A549 (cell line): ENCODE results near the gene DCK. TPM values are rescaled to one million over a fixed set of nuclear protein-coding genes. Genes with fewer than 3 reads are reported as not detected.
"Not testable (repeated sequence)": the region's sequence is repeated elsewhere in the genome, so short reads cannot be mapped to it uniquely, and the experiment has no call there.

Source experiments
- ATAC-seq, 2 experiments: fragments of 200-7000 bp in 1 of 2; fragments of >200 bp in 1 of 2; cut with Nextera tagmentation in 1 of 2; cut with Tn5 transposase in 1 of 2; 3 replicates each; pipeline versions ENCODE4 v1.8.0 to v1.9.1; 2018 to 2020; ENCODE audit warnings: mild to moderate bottlenecking in 1 of 2, moderate library complexity in 1 of 2
- CTCF ChIA-PET: fragments of 300-600 bp; sonication (Branson Sonifier 250); formaldehyde crosslinking; extraction: SDS; loops from one replicate; lab custom pipeline; 2021; ENCODE audit warnings: antibody characterized with exemption, inconsistent platforms; lab: Yijun Ruan, JAX
- POLR2A ChIA-PET: fragments of 350-600 bp; formaldehyde crosslinking; extraction: SDS; loops from one replicate; lab custom pipeline; 2021; ENCODE audit warnings: antibody characterized with exemption, inconsistent platforms; lab: Yijun Ruan, JAX
- DNase-seq, 2 experiments: peaks; one replicate each; pipeline versions ENCODE4 v3.0.0 to v3.0.0-alpha.2; 2011 to 2016; ENCODE audit warnings: low read depth in 1 of 2, low spot score in 1 of 2
- FAIRE-seq: peaks from 2 replicates; lab custom pipeline; 2011; peaks lifted over from hg19 to GRCh38; lab: Jason Lieb, UNC
- H3K27ac ChIP-seq, 2 experiments: fragments of >200 bp; sonication (Bioruptor Twin); formaldehyde crosslinking; 3 replicates each; pipeline ENCODE4 v1.5.1; 2016 to 2017
- H3K4me1 ChIP-seq: fragments of >200 bp; sonication (Bioruptor Twin); formaldehyde crosslinking; 3 replicates; pipeline ENCODE4 v1.6.1; 2016
- H3K4me2 ChIP-seq: fragments of >200 bp; sonication (Bioruptor Twin); formaldehyde crosslinking; 3 replicates; pipeline ENCODE4 v1.6.1; 2016
- H3K4me3 ChIP-seq: fragments of >200 bp; sonication (Bioruptor Twin); formaldehyde crosslinking; 3 replicates; pipeline ENCODE4 v1.5.1; 2016
- H3K9me3 ChIP-seq: fragments of >200 bp; sonication (Bioruptor Twin); formaldehyde crosslinking; 3 replicates; pipeline ENCODE4 v1.6.1; 2016
- EHMT2 ChIP-seq: fragments of 200-600 bp; sonication (generic); IDR thresholded peaks from 2 replicates; pipeline ENCODE4 v1.6.1; 2016; ENCODE audit warnings: antibody characterized with exemption, low read depth, mild to moderate bottlenecking, moderate library complexity
- FOSL2 ChIP-seq, 2 experiments: fragments of 450-650 bp in 1 of 2; fragments of >200 bp in 1 of 2; sonication (Bioruptor Twin) in 1 of 2; formaldehyde crosslinking; IDR thresholded peaks; 2 replicates each; pipeline versions ENCODE4 v1.5.0 to v1.6.1; 2016 to 2020; ENCODE audit warnings: mild to moderate bottlenecking in 1 of 2, moderate library complexity in 1 of 2
- GATA3 ChIP-seq: IDR thresholded peaks from 2 replicates; pipeline ENCODE4 v1.6.1; 2012; ENCODE audit warnings: borderline replicate concordance
- HEYL ChIP-seq: fragments of 250-450 bp; sonication (Bioruptor Pico); IDR thresholded peaks from 2 replicates; pipeline ENCODE4 v1.8.0; 2021; ENCODE audit warnings: mild to moderate bottlenecking, moderate library complexity
- JUNB ChIP-seq: fragments of >200 bp; sonication (Bioruptor Twin); formaldehyde crosslinking; IDR thresholded peaks from 2 replicates; pipeline ENCODE4 v1.6.1; 2016
- MAFK ChIP-seq: fragments of 450-650 bp; IDR thresholded peaks from 2 replicates; pipeline ENCODE4 v1.6.1; 2014; ENCODE audit not compliant: partially characterized antibody
- MAZ ChIP-seq: fragments of 150-350 bp; IDR thresholded peaks from 2 replicates; pipeline ENCODE4 v1.6.1; 2014; ENCODE audit warnings: antibody characterized with exemption, low read depth, low read length, borderline replicate concordance
- MYC ChIP-seq: IDR thresholded peaks from 2 replicates; pipeline ENCODE4 v1.6.1; 2012; ENCODE audit warnings: mild to moderate bottlenecking, inconsistent platforms, low read length, improper control_type of control experiment, borderline replicate concordance
- POLR2AphosphoS2 ChIP-seq: conservative IDR thresholded peaks from 2 replicates; pipeline ENCODE4 v1.6.1; 2012; ENCODE audit warnings: low read length, improper control_type of control experiment, inconsistent platforms
- RARB ChIP-seq: fragments of 250-450 bp; sonication (Bioruptor Pico); IDR thresholded peaks from 2 replicates; pipeline ENCODE4 v1.8.0; 2021; ENCODE audit warnings: mild to moderate bottlenecking, moderate library complexity
- RCOR1 ChIP-seq: fragments of 150-350 bp; IDR thresholded peaks from 2 replicates; pipeline ENCODE4 v1.6.1; 2014; ENCODE audit warnings: antibody characterized with exemption, low read length, low read depth
- SMC3 ChIP-seq: fragments of >200 bp; sonication (Bioruptor Twin); formaldehyde crosslinking; IDR thresholded peaks from 3 replicates; pipeline ENCODE4 v1.6.1; 2018; ENCODE audit warnings: inconsistent platforms
- TFCP2L1 ChIP-seq: fragments of 250-450 bp; sonication (Bioruptor Pico); IDR thresholded peaks from 2 replicates; pipeline ENCODE4 v1.5.0; 2021; ENCODE audit warnings: mild to moderate bottlenecking
- ZC3H11A ChIP-seq: fragments of 450-650 bp; IDR thresholded peaks from 2 replicates; pipeline ENCODE4 v1.6.1; 2014; ENCODE audit warnings: antibody characterized with exemption, mild to moderate bottlenecking
- ZSCAN20 ChIP-seq: fragments of 250-450 bp; sonication (Bioruptor Pico); IDR thresholded peaks from 2 replicates; pipeline ENCODE4 v1.8.0; 2022; ENCODE audit warnings: mild to moderate bottlenecking, moderate library complexity
- WGBS: methylation state at CpG from one replicate; pipeline ENCODE4 v1.1.6; 2017; ENCODE audit errors: missing lambda C conversion rate; 5-methylcytosine and 5-hydroxymethylcytosine counted together
- polyA plus RNA-seq, 4 experiments: library from polyadenylated mRNA; depleted of rRNA in 3 of 4; stranded (reverse); fragments of >200 nt; fragmentation: RNase III in 1 of 4; extraction: RNeasy Plus Mini Kit Qiagen cat#74134 plus additional on column Dnase treatment in 1 of 4; gene quantifications; 2 replicates in 3 of 4; 3 replicates in 1 of 4; pipeline ENCODE4 v1.2.3, GENCODE V29; 2011 to 2017
- TF ChIP-seq, protein P1 (sequence below): fragments of 200-600 bp; sonication (generic); IDR thresholded peaks from 2 replicates; pipeline ENCODE4 v1.6.1; 2016; ENCODE audit warnings: antibody characterized with exemption, mild to moderate bottlenecking, moderate library complexity

The DCK gene
- polyA plus RNA-seq, 2 of the 4 experiments (the other 2 are of a cell fraction) = 20.0 to 20.6 TPM

DNA sequence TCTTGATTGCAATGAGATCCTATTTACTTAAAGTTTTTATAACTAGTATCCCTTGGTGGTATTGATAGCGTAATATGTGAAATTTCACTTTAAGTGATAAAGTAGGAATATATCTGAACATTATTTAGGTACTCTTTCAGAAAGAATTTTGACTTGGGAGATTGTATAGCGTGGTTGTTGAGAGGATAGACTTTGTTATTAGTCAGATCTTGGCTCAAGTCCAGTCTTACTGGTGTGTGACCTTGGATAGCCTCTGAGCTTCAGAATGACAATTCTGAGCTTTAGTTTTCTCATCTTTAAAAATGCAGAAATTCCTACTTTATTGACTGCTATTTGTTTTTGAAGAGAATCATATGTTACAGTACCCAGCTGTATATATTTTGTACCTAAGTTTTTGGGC, 32.6 kb downstream of the DCK start:
- Histone ChIP-seq H3K4me1 (peaks cover 32% of the 10 kb centered on the region), H3K4me2 (peak overlapping the region; percentile 65), H3K4me3 (no peak overlapping the region), H3K9me3 (no peaks in the 10 kb centered on the region), H3K27ac (0 out of 6 replicates have a peak overlapping the region, but pooled peaks have one; percentile 16 to 30)
- WGBS = 24% methylated on average over 2 of the region's 2 CpGs
- TF ChIP-seq FOSL2 (IDR thresholded peaks at IDR 0.05) (no peak), FOSL2 (CRISPR knock-in tag; IDR thresholded peaks at IDR 0.05) (0 out of 2 replicates have a peak, but pooled peaks have one; percentile 14), HEYL (no peak)
- ATAC-seq (peak; percentile 77 to 82; a peak in 4 of 6 replicates), DNase-seq (peak; percentile 14 to 43), FAIRE-seq (no peak)
- ChIA-PET CTCF (interaction anchor here (0.6 kb wide), 1 partner anchor 205 kb away, joined by 3 read pairs; no protein-coding TSS in a partner anchor), POLR2A (interaction anchor here (1.0 to 1.5 kb wide), 2 partner anchors 33 to 162 kb away, joined by 3 to 6 read pairs; partner anchors contain the start of gene DCK)

DNA sequence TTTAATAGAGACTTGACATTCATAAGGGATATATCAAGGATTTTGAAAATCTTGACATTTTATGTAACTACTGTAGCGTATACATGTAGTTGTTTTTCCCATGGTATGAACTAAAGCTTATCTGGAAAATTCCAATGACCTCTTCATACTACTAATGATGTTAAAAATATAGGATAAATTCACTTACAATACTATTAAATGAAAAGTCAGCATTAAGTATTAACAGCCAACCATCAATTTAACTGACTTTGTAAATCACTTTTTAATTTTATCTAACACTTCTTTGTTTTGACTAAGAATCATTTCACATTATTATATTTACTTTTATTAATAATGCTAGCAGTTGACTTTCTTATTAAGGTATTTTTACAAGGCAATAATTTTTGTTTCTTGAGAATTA, 34.2 kb downstream of the DCK start:
- H3K4me1 ChIP-seq = peaks cover 43% of the 10 kb centered on the region
- 100% methylated on average over 1 of the region's 1 CpG for WGBS
- DNase-seq (no peak), FAIRE-seq (no peak), ATAC-seq (no peak)
- TF ChIP-seq MAZ = no peak
- no peak for TF ChIP-seq RCOR1
- TF ChIP-seq TFCP2L1 = no peak
- no peak for TF ChIP-seq ZC3H11A
- no peak for TF ChIP-seq GATA3
- TF ChIP-seq MYC = no peak
- no peak for TF ChIP-seq POLR2AphosphoS2
- TF ChIP-seq, protein P1, sequence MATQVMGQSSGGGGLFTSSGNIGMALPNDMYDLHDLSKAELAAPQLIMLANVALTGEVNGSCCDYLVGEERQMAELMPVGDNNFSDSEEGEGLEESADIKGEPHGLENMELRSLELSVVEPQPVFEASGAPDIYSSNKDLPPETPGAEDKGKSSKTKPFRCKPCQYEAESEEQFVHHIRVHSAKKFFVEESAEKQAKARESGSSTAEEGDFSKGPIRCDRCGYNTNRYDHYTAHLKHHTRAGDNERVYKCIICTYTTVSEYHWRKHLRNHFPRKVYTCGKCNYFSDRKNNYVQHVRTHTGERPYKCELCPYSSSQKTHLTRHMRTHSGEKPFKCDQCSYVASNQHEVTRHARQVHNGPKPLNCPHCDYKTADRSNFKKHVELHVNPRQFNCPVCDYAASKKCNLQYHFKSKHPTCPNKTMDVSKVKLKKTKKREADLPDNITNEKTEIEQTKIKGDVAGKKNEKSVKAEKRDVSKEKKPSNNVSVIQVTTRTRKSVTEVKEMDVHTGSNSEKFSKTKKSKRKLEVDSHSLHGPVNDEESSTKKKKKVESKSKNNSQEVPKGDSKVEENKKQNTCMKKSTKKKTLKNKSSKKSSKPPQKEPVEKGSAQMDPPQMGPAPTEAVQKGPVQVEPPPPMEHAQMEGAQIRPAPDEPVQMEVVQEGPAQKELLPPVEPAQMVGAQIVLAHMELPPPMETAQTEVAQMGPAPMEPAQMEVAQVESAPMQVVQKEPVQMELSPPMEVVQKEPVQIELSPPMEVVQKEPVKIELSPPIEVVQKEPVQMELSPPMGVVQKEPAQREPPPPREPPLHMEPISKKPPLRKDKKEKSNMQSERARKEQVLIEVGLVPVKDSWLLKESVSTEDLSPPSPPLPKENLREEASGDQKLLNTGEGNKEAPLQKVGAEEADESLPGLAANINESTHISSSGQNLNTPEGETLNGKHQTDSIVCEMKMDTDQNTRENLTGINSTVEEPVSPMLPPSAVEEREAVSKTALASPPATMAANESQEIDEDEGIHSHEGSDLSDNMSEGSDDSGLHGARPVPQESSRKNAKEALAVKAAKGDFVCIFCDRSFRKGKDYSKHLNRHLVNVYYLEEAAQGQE = no peak
- no peak for TF ChIP-seq RARB (CRISPR knock-in tag)
- TF ChIP-seq ZSCAN20 (CRISPR knock-in tag) = no peak
- H3K27ac ChIP-seq = no peak overlapping the region
- ChIA-PET POLR2A (no interaction called here), CTCF (no interaction called here)
- H3K4me2 ChIP-seq = no peak overlapping the region
- no peaks in the 10 kb centered on the region for H3K9me3 ChIP-seq
- H3K4me3 ChIP-seq = no peak overlapping the region

DNA sequence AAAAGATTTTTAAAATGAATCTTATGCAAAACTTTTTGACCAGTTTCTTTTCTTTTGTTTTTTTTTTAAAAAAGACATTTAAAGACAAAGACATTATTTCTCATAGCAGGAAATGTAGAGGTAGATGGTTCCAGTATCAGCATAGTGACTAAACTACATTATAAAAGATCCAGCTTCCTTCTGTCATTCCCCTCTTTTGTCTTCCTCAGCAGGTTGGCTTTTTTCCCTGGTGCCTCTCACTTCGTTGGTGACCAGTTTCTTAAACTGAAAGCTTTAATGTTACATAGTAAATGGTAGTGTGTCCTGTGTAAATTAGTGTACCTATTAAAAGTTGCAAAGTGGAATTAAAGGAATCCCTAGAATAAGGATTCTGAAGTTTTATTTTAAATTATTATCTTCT, 36.1 kb downstream of the DCK start:
- 0 out of 6 replicates have a peak overlapping the region, but pooled peaks of 1 of the 2 experiments have one; percentile 35 for H3K27ac ChIP-seq
- CTCF ChIA-PET = interaction anchor here (0.5 kb wide), 1 partner anchor 49 kb away, joined by 3 read pairs; no protein-coding TSS in a partner anchor
- FAIRE-seq = no peak

DNA sequence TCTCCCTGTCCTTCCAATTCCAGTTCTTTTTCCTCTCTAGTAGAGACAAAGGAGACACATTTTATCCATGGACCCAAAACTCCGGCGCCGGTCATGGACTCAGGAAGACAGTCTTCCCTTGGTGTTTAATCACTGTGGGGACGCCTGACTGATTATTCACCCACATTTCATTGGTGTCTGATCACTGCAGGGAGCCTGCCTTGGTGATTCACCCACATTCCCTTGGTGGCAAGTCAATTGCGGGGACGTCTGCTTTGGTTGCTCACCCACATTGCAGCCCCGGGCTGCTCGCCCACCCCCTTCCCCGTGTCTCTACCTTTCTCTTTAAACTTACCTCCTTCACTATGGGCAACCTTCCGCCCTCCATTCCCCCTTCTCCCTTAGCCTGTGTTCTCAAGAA, 38.7 kb downstream of the DCK start:
- ATAC-seq = not testable (repeated sequence)

More for the DNA sequence above, 36.1 kb downstream of the DCK start:
- 60% methylated on average over 1 of the region's 1 CpG for WGBS
- DNase-seq = no peak
- Histone ChIP-seq H3K4me2 (peak overlapping the region; percentile 8; the same call in 1 of the 3 replicates), H3K4me1 (peaks cover 43% of the 10 kb centered on the region), H3K4me3 (no peak overlapping the region), H3K9me3 (no peaks in the 10 kb centered on the region)
- POLR2A ChIA-PET = no interaction called here
- TF ChIP-seq JUNB (no peak), SMC3 (no peak), MYC (no peak), EHMT2 (no peak), MAFK (no peak)
- ATAC-seq = no peak

More for the DNA sequence above, 38.7 kb downstream of the DCK start:
- 34% methylated on average over 9 of the region's 10 CpGs for WGBS
- Histone ChIP-seq H3K27ac (peak overlapping the region; percentile 60 to 85; a peak in 4 of 6 replicates), H3K4me2 (peak overlapping the region; percentile 59), H3K4me1 (peaks cover 21% of the 10 kb centered on the region)
- 0 out of 2 replicates have a peak, but pooled peaks have one; percentile 16 for TF ChIP-seq JUNB
- 0 out of 2 replicates have a peak, but pooled peaks have one; percentile 19 for TF ChIP-seq FOSL2 (IDR thresholded peaks at IDR 0.05)
- TF ChIP-seq FOSL2 (CRISPR knock-in tag; IDR thresholded peaks at IDR 0.05) = peak; percentile 48
- H3K4me3 ChIP-seq, POLR2A ChIA-PET, FAIRE-seq, H3K9me3 ChIP-seq: not testable (repeated sequence)
- DNase-seq = peak in 1 of 2 experiments; percentile 27
- CTCF ChIA-PET = interaction anchor here (0.7 kb wide), 1 partner anchor 22 kb away, joined by 3 read pairs; no protein-coding TSS in a partner anchor
